Dermis blood vessel endothelial cell (primary cell): ENCODE measurements around the gene BEX1. TPM values are rescaled to one million over a fixed set of nuclear protein-coding genes. Genes with fewer than 3 reads are reported as not detected.

Experiments used
- total RNA-seq: library from RNA; depleted of rRNA; stranded (reverse); fragments of >200 nt; gene quantifications from 2 replicates; pipeline ENCODE4 v1.2.3, GENCODE V29; 2014

The BEX1 gene
- total RNA-seq, 1 donor from 2014 or later = not detected

Other genes starting within 250 kb of the BEX1 start
- gene RAB40AL, start 126.9 kb downstream of the BEX1 start, total RNA-seq = 0.14 TPM in 1 of 2 replicates, not detected in the other
- gene NXF3, start 29.0 kb upstream of the BEX1 start, total RNA-seq = not detected in 2 replicates
- 24.9 and 26.2 TPM in 2 replicates for gene BEX4, start 150.9 kb upstream of the BEX1 start, total RNA-seq
- gene TCEAL8, start 191.0 kb upstream of the BEX1 start, total RNA-seq = 81.3 and 90.5 TPM in 2 replicates
- gene TCEAL5, start 212.6 kb upstream of the BEX1 start, total RNA-seq = not detected in 2 replicates
- gene BEX2, start 246.8 kb upstream of the BEX1 start, total RNA-seq = 0.56 and 0.68 TPM in 2 replicates